Measurements from ENCODE around the gene HECTD4. TPM values are rescaled to one million over a fixed set of nuclear protein-coding genes. Genes with fewer than 3 reads are reported as not detected.

The HECTD4 gene
- polyA plus RNA-seq, 1 donor from 2014 or later, result 15.8 TPM

- Histone ChIP-seq H3K9me3 (ENCODE audit: low read length) (no peaks in the 10 kb centered on the region), H4K20me1 (ENCODE audit: insufficient read depth) (no peaks in the 10 kb centered on the region)
These were observed 13.4 kb downstream of the HECTD4 start for GRCh38 chr12:112368856-112369255.

GRCh38 chr12:112367965-112368364 lies 14.3 kb downstream of the HECTD4 start:
- H3K9me3 ChIP-seq (ENCODE audit: low read length), result no peaks in the 10 kb centered on the region
- H4K20me1 ChIP-seq (ENCODE audit: insufficient read depth), result no peaks in the 10 kb centered on the region
- no peaks in the 10 kb centered on the region for H3K9me2 ChIP-seq (ENCODE audit: insufficient read depth, low read length)
- no peaks in the 10 kb centered on the region for H3F3A ChIP-seq (ENCODE audit: insufficient read depth, low read length, poor library complexity, severe bottlenecking)
- H3K27ac ChIP-seq (ENCODE audit: low read length), result no peak overlapping the region
- H3K4me2 ChIP-seq (ENCODE audit: low read length), result peak overlapping the region; percentile 14
- no peaks in the 10 kb centered on the region for H3K27me3 ChIP-seq (ENCODE audit: insufficient read depth, low read depth, low read length)
- H3K4me3 ChIP-seq (ENCODE audit: low read length), result no peak overlapping the region
- peaks cover 80% of the 10 kb centered on the region for H3K79me2 ChIP-seq (replicated peaks; ENCODE audit: insufficient read depth, low read length)
- no peak overlapping the region for H3K9ac ChIP-seq (ENCODE audit: low read length)
- TF ChIP-seq EZH2 (IDR thresholded peaks at IDR 0.05; ENCODE audit: borderline replicate concordance, insufficient read depth, low read length, poor library complexity, severe bottlenecking), result no peak
- no peak for TF ChIP-seq SMC3 (conservative IDR thresholded peaks at IDR 0.05; ENCODE audit: poor library complexity)
- no peak for TF ChIP-seq RAD21 (conservative IDR thresholded peaks at IDR 0.05)
- no peak for TF ChIP-seq CTCF (IDR thresholded peaks at IDR 0.05; ENCODE audit: poor library complexity, severe bottlenecking)
- no peak for TF ChIP-seq POLR2AphosphoS5 (IDR thresholded peaks at IDR 0.05)
- no peak for TF ChIP-seq TAF1 (IDR thresholded peaks at IDR 0.05; ENCODE audit: low read depth)
- TF ChIP-seq MXI1 (conservative IDR thresholded peaks at IDR 0.05; ENCODE audit: poor library complexity, severe bottlenecking), result no peak
- H2AFZ ChIP-seq (ENCODE audit: low read depth, low read length), result no peak overlapping the region
- H3K36me3 ChIP-seq (ENCODE audit: insufficient read depth, low read length), result no peaks in the 10 kb centered on the region

More at GRCh38 chr12:112368856-112369255, 13.4 kb downstream of the HECTD4 start:
- H3F3A ChIP-seq (ENCODE audit: insufficient read depth, low read length, poor library complexity, severe bottlenecking), result no peaks in the 10 kb centered on the region
- TF ChIP-seq RAD21 (conservative IDR thresholded peaks at IDR 0.05) (no peak), MXI1 (conservative IDR thresholded peaks at IDR 0.05; ENCODE audit: poor library complexity, severe bottlenecking) (no peak), SMC3 (conservative IDR thresholded peaks at IDR 0.05; ENCODE audit: poor library complexity) (no peak), CTCF (IDR thresholded peaks at IDR 0.05; ENCODE audit: poor library complexity, severe bottlenecking) (no peak), REST (IDR thresholded peaks at IDR 0.05; ENCODE audit: borderline replicate concordance) (no peak), TAF1 (IDR thresholded peaks at IDR 0.05; ENCODE audit: low read depth) (no peak), EP300 (conservative IDR thresholded peaks at IDR 0.05; ENCODE audit: poor library complexity, severe bottlenecking) (no peak), EZH2 (IDR thresholded peaks at IDR 0.05; ENCODE audit: borderline replicate concordance, insufficient read depth, low read length, poor library complexity, severe bottlenecking) (no peak), POLR2AphosphoS5 (IDR thresholded peaks at IDR 0.05) (no peak)
- H2AFZ ChIP-seq (ENCODE audit: low read depth, low read length), result no peak overlapping the region
- H3K79me2 ChIP-seq (replicated peaks; ENCODE audit: insufficient read depth, low read length), result peaks cover 79% of the 10 kb centered on the region
- no peaks in the 10 kb centered on the region for H3K36me3 ChIP-seq (ENCODE audit: insufficient read depth, low read length)
- no peak overlapping the region for H3K9ac ChIP-seq (ENCODE audit: low read length)
- H3K4me3 ChIP-seq (ENCODE audit: low read length), result no peak overlapping the region
- H3K4me2 ChIP-seq (ENCODE audit: low read length), result no peak overlapping the region
- no peaks in the 10 kb centered on the region for H3K27me3 ChIP-seq (ENCODE audit: insufficient read depth, low read depth, low read length)
- H3K27ac ChIP-seq (ENCODE audit: low read length), result no peak overlapping the region
- no peaks in the 10 kb centered on the region for H3K9me2 ChIP-seq (ENCODE audit: insufficient read depth, low read length)

Measured in neural cell (in vitro differentiated cells).